OCI-LY3 (cell line): Measurements from ENCODE around the gene ACTR3.

Experiments
- H2AFZ ChIP-seq: fragments of 200-600, 300-600 bp; shearing (Covaris generic); 2 replicates; pipeline ENCODE4 v1.6.0; 2014; ENCODE audit warnings: antibody characterized with exemption, low read depth, low read length
- H3K27ac ChIP-seq: fragments of 200-600, 300-600 bp; sonication (generic); 2 replicates; pipeline ENCODE4 v1.5.1; 2014; ENCODE audit warnings: mild to moderate bottlenecking, low read length, moderate library complexity, mixed read lengths
- H3K27me3 ChIP-seq: fragments of 200-600, 300-600 bp; sonication (generic); 2 replicates; pipeline ENCODE4 v1.6.1; 2014; ENCODE audit warnings: low read depth, low read length, mixed read lengths
- H3K36me3 ChIP-seq: fragments of 200-600, 300-600 bp; sonication (generic); replicated peaks from 2 replicates; pipeline ENCODE3; 2014; ENCODE audit warnings: low read depth, low read length, mixed read lengths
- H3K4me1 ChIP-seq: fragments of 300-600, 200-600 bp; sonication (generic); 2 replicates; pipeline ENCODE4 v1.6.1; 2014; ENCODE audit warnings: low read length, mixed read lengths
- H3K4me2 ChIP-seq: fragments of 200-600, 300-600 bp; sonication (generic); 2 replicates; pipeline ENCODE4 v1.6.1; 2014; ENCODE audit warnings: low read length, mixed read lengths
- H3K4me3 ChIP-seq: fragments of 300-600, 200-600 bp; sonication (generic); 2 replicates; pipeline ENCODE4 v1.5.1; 2014; ENCODE audit warnings: antibody characterized with exemption, mild to moderate bottlenecking, low read length, moderate library complexity
- H3K79me2 ChIP-seq: fragments of 300-600, 200-600 bp; shearing (Covaris generic); 2 replicates; pipeline ENCODE4 v1.6.1; 2014; ENCODE audit warnings: mild to moderate bottlenecking, low read length, mixed read lengths
- H3K9ac ChIP-seq: fragments of 300-600, 200-600 bp; shearing (Covaris generic); 2 replicates; pipeline ENCODE4 v1.6.0; 2014; ENCODE audit warnings: mild to moderate bottlenecking, low read length, moderate library complexity
- H3K9me3 ChIP-seq: fragments of 200-600, 300-600 bp; shearing (Covaris generic); 2 replicates; pipeline ENCODE4 v1.6.1; 2014; ENCODE audit warnings: low read length, mixed read lengths; ENCODE audit not compliant: insufficient read depth
- H4K20me1 ChIP-seq: fragments of 200-600, 300-600 bp; sonication (generic); 2 replicates; pipeline ENCODE4 v1.6.1; 2016; ENCODE audit warnings: low read length, mixed read lengths; ENCODE audit not compliant: insufficient read depth
- CTCF ChIP-seq: fragments of 200-600, 300-600 bp; sonication (generic); IDR thresholded peaks from 2 replicates; pipeline ENCODE4 v1.5.1; 2014; ENCODE audit warnings: antibody characterized with exemption, low read length, low read depth
- EZH2phosphoT487 ChIP-seq: fragments of 200-600 bp; shearing (Covaris generic); IDR thresholded peaks from 2 replicates; pipeline ENCODE4 v1.6.1; 2018; ENCODE audit warnings: antibody characterized with exemption, mixed run types, low read depth

ACTR3 gene

DNA sequence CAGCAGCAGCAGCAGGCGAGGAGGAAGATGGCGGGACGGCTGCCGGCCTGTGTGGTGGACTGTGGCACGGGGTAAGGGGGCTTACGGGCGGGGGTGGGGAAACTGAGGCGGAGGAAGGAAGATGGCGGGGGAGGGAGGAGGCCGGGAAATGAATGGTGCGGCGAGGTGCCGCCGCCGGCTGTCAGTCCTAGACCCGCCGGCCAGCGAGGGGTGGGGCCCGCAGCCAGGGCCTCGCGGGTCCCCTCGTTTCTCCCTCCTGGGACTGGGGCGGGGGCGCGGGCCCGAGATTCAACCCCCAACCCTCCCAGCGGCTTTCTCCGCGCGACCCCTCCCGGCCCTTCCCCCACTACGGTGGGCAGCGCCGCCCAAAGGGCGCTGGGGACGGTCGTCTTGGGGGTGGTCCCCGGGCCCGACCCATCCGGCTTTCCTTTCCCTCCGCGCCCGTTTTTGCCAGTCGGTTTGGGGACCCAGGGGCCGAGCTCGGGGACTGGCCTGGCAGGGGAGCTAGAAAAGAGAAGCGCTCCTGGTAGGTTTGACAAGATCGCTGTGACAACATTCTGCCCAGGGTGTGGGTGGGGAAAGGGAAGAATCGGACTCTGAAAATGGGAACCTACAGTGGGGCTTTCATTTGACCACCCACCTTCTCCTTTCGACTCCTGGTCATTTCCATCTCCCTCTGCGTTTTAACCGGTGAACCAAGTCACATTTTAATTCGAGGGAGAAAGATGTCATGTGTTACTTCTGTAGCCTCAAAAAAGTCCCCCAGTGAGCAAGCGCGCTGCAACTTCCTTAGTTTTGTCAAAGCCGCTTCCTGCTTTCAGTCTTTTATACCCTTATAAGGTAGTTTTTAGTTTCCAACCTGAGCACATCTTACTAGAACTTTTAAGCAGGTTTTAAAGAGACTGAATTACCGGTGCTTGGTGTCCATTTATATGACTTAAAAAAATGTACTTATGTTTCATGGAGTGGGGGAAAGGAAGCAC is 655 bp downstream of the ACTR3 start:
- no peaks in the 10 kb centered on the region for H3K27me3 ChIP-seq
- peak overlapping the region; percentile 81 for H3K4me2 ChIP-seq
- H3K4me3 ChIP-seq: peak overlapping the region; percentile 91
- TF ChIP-seq CTCF (peak; percentile 9; the same call in 1 of the 2 replicates), EZH2phosphoT487 (no peak)
- H3K9ac ChIP-seq: peak overlapping the region; percentile 99
- H4K20me1 ChIP-seq: peaks cover 38% of the 10 kb centered on the region
- peaks cover 47% of the 10 kb centered on the region for H3K36me3 ChIP-seq
- no peaks in the 10 kb centered on the region for H3K9me3 ChIP-seq
- H3K4me1 ChIP-seq: peaks cover 66% of the 10 kb centered on the region
- H3K27ac ChIP-seq: peak overlapping the region; percentile 98
- no peak overlapping the region for H2AFZ ChIP-seq
- H3K79me2 ChIP-seq: peaks cover 90% of the 10 kb centered on the region

DNA sequence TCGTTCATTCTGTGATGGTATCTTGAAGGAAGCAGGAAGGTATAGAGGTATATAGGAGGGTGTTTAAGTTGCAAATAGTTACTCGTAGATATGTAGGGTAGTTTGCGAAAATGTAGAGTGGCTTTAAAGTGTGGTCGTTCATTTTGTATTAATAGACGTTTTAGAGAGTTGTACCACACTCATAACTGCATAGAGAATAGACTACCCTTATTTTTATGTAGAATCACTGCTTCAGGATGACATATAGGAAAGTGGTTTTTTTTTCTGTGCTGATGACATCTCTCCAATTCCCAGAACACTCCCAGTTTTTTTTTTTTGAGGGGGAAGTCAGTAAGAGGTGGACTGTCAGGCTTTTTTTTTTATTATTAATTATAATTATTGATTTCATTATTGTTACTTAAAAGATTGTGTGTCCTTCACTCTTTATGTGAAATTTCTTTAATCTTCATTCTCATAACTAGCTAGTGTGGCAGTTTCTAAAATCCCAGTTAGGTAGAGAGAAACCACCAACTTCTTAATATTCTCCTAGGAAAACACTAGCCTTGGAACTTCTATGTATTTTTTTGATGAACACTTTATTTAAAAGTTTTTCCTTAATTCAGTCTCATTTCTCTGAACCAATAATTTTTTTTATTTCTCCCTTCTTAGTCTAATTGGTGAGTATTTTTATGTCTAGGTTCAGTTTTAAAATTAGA is 1.5 kb downstream of the ACTR3 start:
- no peak overlapping the region for H2AFZ ChIP-seq
- H3K27ac ChIP-seq: peak overlapping the region; percentile 98
- H3K79me2 ChIP-seq: peaks cover 93% of the 10 kb centered on the region
- TF ChIP-seq CTCF (no peak), EZH2phosphoT487 (no peak)
- peaks cover 47% of the 10 kb centered on the region for H3K36me3 ChIP-seq
- H3K4me1 ChIP-seq: peaks cover 68% of the 10 kb centered on the region
- peak overlapping the region; percentile 91 for H3K4me3 ChIP-seq
- peak overlapping the region; percentile 99 for H3K9ac ChIP-seq
- peak overlapping the region; percentile 81 for H3K4me2 ChIP-seq
- no peaks in the 10 kb centered on the region for H3K27me3 ChIP-seq
- peaks cover 47% of the 10 kb centered on the region for H4K20me1 ChIP-seq
- no peaks in the 10 kb centered on the region for H3K9me3 ChIP-seq

GRCh38 chr2:113892004-113892710 is 2.3 kb downstream of the ACTR3 start:
- peaks cover 54% of the 10 kb centered on the region for H4K20me1 ChIP-seq

More at GRCh38 chr2:113892004-113892710, 2.3 kb downstream of the ACTR3 start:
- Histone ChIP-seq H3K4me1 (peaks cover 68% of the 10 kb centered on the region), H3K9me3 (no peaks in the 10 kb centered on the region), H3K36me3 (peaks cover 46% of the 10 kb centered on the region), H3K9ac (peak overlapping the region; percentile 99), H2AFZ (no peak overlapping the region), H3K27me3 (no peaks in the 10 kb centered on the region), H3K27ac (peak overlapping the region; percentile 98), H3K4me3 (peak overlapping the region; percentile 91), H3K79me2 (peaks cover 95% of the 10 kb centered on the region), H3K4me2 (peak overlapping the region; percentile 81)
- TF ChIP-seq CTCF (no peak), EZH2phosphoT487 (no peak)
